Colonic mucosa (tissue), 4 donors: ENCODE measurements around the gene KIF14. TPM values are rescaled to one million over a fixed set of nuclear protein-coding genes. Genes with fewer than 3 reads are reported as not detected.
A peak's percentile ranks its signal among the peaks of the same experiment; 100 is the strongest.

ENCODE experiments used
- DNase-seq: peaks from one replicate; pipeline ENCODE4 v3.0.0-alpha.2; 2020
- H3K27ac ChIP-seq: fragments of 200-600 bp; one replicate; pipeline ENCODE4 v1.8.0; 2021
- H3K27me3 ChIP-seq: fragments of 200-600 bp; one replicate; pipeline ENCODE4 v1.8.0; 2021
- H3K36me3 ChIP-seq: fragments of 200-600 bp; one replicate; pipeline ENCODE4 v1.8.0; 2021
- H3K4me1 ChIP-seq: fragments of 200-600 bp; one replicate; pipeline ENCODE4 v1.8.0; 2021; ENCODE audit warnings: mild to moderate bottlenecking
- H3K4me3 ChIP-seq: fragments of 200-600 bp; one replicate; pipeline ENCODE4 v1.8.0; 2021
- H3K9ac ChIP-seq, 2 donors: one replicate each; pipeline ENCODE4 v1.7.0; 2013; ENCODE audit warnings: control low read depth in 2 of 2, low read depth in 2 of 2, low read length in 2 of 2
- H3K9me3 ChIP-seq: fragments of 200-600 bp; one replicate; pipeline ENCODE4 v1.8.0; 2021
- CTCF ChIP-seq: fragments of 200-600 bp; IDR thresholded peaks from one replicate; pipeline ENCODE4 v1.8.0; 2022; ENCODE audit warnings: antibody characterized with exemption, mild to moderate bottlenecking
- intact Hi-C: fragments of 100-400 bp; cut with DNase I; formaldehyde crosslinking; loops from one replicate; pipeline ENCODE4 v1.14.1; 2022
- total RNA-seq, 2 donors: library from RNA; stranded (reverse); fragmentation: NEBNext Ultra II Directional in 1 of 2; extraction: Animal tissue kit (Norgen Biotek cat#: 25700) in 1 of 2; gene quantifications; one replicate each; pipeline ENCODE4 v1.2.1, GENCODE V29; 2021
- donor health status: healthy.
- donor health status: DM: no; HTN: no; CAD: no.
- donor health status: DM: no; HTN: no; CAD: no.

KIF14 gene
- total RNA-seq, result 1 to 10 TPM; 2.7 to 8.2 TPM

- peak within 1 kb of the TSS; percentile 73 for H3K4me3 ChIP-seq
- no peaks in the 10 kb centered on the region for H3K4me1 ChIP-seq
- no peak within 1 kb of the TSS for H3K27ac ChIP-seq
- peak; percentile 96 for DNase-seq
- intact Hi-C loops, result loop anchor here (2.0 to 10.0 kb wide), 3 partner anchors 182 to 424 kb away; no protein-coding TSS in a partner anchor
- H3K36me3 ChIP-seq, result no peaks in the 10 kb centered on the region
- TF ChIP-seq CTCF, result no peak
- no peaks in the 10 kb centered on the region for H3K9me3 ChIP-seq
- H3K9ac ChIP-seq, result peak within 1 kb of the TSS; percentile 23 to 71
- H3K27me3 ChIP-seq, result no peaks in the 10 kb centered on the region
Measured at GRCh38 chr1:200620273-200621131, at the start of gene KIF14. TSS of gene KIF14 (minus strand) at chr1:200620751. CDS start at chr1:200618723, 2,028 bp downstream.

GRCh38 chr1:200669314-200670241 lies 49.0 kb upstream of the KIF14 start, which contains the start of gene DDX59:
TSS of gene DDX59 (minus strand) at chr1:200669907. CDS start at chr1:200666740, 3,167 bp downstream.
- H3K36me3 ChIP-seq, result no peaks in the 10 kb centered on the region
- DNase-seq, result peak; percentile 95
- H3K4me1 ChIP-seq, result peaks cover 4% of the 10 kb centered on the region
- H3K9ac ChIP-seq, result peak within 1 kb of the TSS; percentile 91 to 100
- H3K4me3 ChIP-seq, result peak within 1 kb of the TSS; percentile 81
- no peaks in the 10 kb centered on the region for H3K27me3 ChIP-seq
- no peak for TF ChIP-seq CTCF
- H3K9me3 ChIP-seq, result no peaks in the 10 kb centered on the region
- intact Hi-C loops, result no loop called here
- peak within 1 kb of the TSS; percentile 100 for H3K27ac ChIP-seq

GRCh38 chr1:200668514-200669313 lies 48.2 kb upstream of the KIF14 start:
- no peaks in the 10 kb centered on the region for H3K36me3 ChIP-seq
- peak overlapping the region; percentile 100 for H3K27ac ChIP-seq
- DNase-seq, result no peak
- TF ChIP-seq CTCF, result no peak
- H3K9me3 ChIP-seq, result no peaks in the 10 kb centered on the region
- H3K4me1 ChIP-seq, result peaks cover 4% of the 10 kb centered on the region
- peak overlapping the region; percentile 63 to 100 for H3K9ac ChIP-seq
- H3K27me3 ChIP-seq, result no peaks in the 10 kb centered on the region
- intact Hi-C loops, result no loop called here
- H3K4me3 ChIP-seq, result peak overlapping the region; percentile 81

- no peaks in the 10 kb centered on the region for H3K36me3 ChIP-seq
- H3K4me1 ChIP-seq, result peaks cover 4% of the 10 kb centered on the region
- no peak overlapping the region for H3K9ac ChIP-seq
- H3K27me3 ChIP-seq, result no peaks in the 10 kb centered on the region
- intact Hi-C loops, result no loop called here
- no peak for TF ChIP-seq CTCF
- no peak overlapping the region for H3K27ac ChIP-seq
- no peak overlapping the region for H3K4me3 ChIP-seq
- H3K9me3 ChIP-seq, result no peaks in the 10 kb centered on the region
- DNase-seq, result no peak
Measured at GRCh38 chr1:200666309-200666708, 45.8 kb upstream of the KIF14 start.
